ENCODE results near the gene ETV6.

Gene ETV6

GRCh38 chr12:11688831-11689230 is 39.4 kb downstream of the ETV6 start:
- TF ChIP-seq TAF1 (IDR thresholded peaks at IDR 0.05; ENCODE audit: borderline replicate concordance, insufficient read depth, low read length) (no peak), FOXP2 (optimal IDR thresholded peaks at IDR 0.05; ENCODE audit: borderline replicate concordance, extremely low read depth, extremely low read length, insufficient read depth) (no peak), SIN3A (IDR thresholded peaks at IDR 0.05; ENCODE audit: borderline replicate concordance, insufficient read depth, low read length) (no peak), POLR2AphosphoS5 (IDR thresholded peaks at IDR 0.05; ENCODE audit: low read depth, low read length) (no peak)
- TF ChIP-seq, protein P1, sequence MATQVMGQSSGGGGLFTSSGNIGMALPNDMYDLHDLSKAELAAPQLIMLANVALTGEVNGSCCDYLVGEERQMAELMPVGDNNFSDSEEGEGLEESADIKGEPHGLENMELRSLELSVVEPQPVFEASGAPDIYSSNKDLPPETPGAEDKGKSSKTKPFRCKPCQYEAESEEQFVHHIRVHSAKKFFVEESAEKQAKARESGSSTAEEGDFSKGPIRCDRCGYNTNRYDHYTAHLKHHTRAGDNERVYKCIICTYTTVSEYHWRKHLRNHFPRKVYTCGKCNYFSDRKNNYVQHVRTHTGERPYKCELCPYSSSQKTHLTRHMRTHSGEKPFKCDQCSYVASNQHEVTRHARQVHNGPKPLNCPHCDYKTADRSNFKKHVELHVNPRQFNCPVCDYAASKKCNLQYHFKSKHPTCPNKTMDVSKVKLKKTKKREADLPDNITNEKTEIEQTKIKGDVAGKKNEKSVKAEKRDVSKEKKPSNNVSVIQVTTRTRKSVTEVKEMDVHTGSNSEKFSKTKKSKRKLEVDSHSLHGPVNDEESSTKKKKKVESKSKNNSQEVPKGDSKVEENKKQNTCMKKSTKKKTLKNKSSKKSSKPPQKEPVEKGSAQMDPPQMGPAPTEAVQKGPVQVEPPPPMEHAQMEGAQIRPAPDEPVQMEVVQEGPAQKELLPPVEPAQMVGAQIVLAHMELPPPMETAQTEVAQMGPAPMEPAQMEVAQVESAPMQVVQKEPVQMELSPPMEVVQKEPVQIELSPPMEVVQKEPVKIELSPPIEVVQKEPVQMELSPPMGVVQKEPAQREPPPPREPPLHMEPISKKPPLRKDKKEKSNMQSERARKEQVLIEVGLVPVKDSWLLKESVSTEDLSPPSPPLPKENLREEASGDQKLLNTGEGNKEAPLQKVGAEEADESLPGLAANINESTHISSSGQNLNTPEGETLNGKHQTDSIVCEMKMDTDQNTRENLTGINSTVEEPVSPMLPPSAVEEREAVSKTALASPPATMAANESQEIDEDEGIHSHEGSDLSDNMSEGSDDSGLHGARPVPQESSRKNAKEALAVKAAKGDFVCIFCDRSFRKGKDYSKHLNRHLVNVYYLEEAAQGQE (IDR thresholded peaks at IDR 0.05; ENCODE audit: insufficient read depth in 1 of 2, low read depth in 2 of 2, low read length in 2 of 2), result no peak

DNA sequence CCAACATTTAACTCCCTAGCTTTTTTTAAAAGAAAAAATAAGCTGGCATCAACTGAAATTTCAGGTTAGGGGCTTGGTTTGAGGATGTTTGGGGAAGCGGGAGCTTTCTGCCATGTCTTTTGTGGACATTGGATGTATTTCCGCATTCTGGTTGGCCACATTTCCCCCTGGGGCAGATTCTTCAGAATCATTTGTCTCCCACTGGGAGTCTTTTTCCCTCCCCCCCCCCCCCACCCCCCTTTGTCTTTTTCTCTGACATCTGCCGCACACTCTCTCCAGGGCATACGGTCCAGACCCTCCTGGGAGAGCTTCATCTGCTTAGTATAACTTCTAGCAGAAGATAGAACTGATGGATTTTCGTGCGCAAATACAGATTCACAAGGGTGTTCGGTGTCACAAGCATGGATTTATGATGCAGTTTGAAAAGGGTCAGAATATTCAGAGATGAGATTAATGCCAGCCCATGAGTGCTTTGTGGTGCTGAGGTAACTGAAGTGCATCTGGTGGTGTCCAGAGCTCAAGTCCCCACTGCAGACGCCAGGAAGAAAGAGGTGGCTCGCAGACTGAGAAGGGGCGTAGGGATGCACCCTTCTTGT is 40.2 kb downstream of the ETV6 start:
- TF ChIP-seq POLR2AphosphoS5 (IDR thresholded peaks at IDR 0.05; ENCODE audit: low read depth, low read length) (no peak), FOXP2 (optimal IDR thresholded peaks at IDR 0.05; ENCODE audit: borderline replicate concordance, extremely low read depth, extremely low read length, insufficient read depth) (no peak), SIN3A (IDR thresholded peaks at IDR 0.05; ENCODE audit: borderline replicate concordance, insufficient read depth, low read length) (no peak), TAF1 (IDR thresholded peaks at IDR 0.05; ENCODE audit: borderline replicate concordance, insufficient read depth, low read length) (no peak)
- TF ChIP-seq, protein P1 (IDR thresholded peaks at IDR 0.05; ENCODE audit: insufficient read depth in 1 of 2, low read depth in 2 of 2, low read length in 2 of 2), result no peak

DNA sequence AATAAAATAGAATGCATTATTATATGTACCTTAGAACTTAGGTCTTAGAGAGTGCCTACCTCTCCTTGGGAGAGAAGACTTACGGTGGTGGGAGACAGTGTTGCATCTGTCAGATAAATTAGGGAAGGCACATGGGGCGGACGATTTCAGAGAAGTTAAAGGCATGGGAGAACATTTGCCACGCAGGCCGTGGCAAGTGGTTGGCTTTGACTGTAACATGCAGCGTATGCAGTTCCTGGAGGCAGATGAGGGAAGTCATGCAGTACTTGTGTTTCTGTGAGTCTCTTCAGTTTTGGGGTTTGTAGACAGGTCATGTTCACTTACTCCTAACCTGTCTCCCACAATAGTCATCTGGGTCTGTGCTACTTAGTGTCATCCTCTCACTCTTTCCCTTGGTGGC is 43.6 kb downstream of the ETV6 start:
- no peak for TF ChIP-seq SIN3A (IDR thresholded peaks at IDR 0.05; ENCODE audit: borderline replicate concordance, insufficient read depth, low read length)
- TF ChIP-seq, protein P1 (IDR thresholded peaks at IDR 0.05; ENCODE audit: insufficient read depth in 1 of 2, low read depth in 2 of 2, low read length in 2 of 2), result no peak
- TF ChIP-seq POLR2AphosphoS5 (IDR thresholded peaks at IDR 0.05; ENCODE audit: low read depth, low read length), result no peak
- TF ChIP-seq FOXP2 (optimal IDR thresholded peaks at IDR 0.05; ENCODE audit: borderline replicate concordance, extremely low read depth, extremely low read length, insufficient read depth), result no peak
- no peak for TF ChIP-seq TAF1 (IDR thresholded peaks at IDR 0.05; ENCODE audit: borderline replicate concordance, insufficient read depth, low read length)

- TF ChIP-seq, protein P1 (IDR thresholded peaks at IDR 0.05; ENCODE audit: insufficient read depth in 1 of 2, low read depth in 2 of 2, low read length in 2 of 2), result no peak
- TF ChIP-seq TAF1 (IDR thresholded peaks at IDR 0.05; ENCODE audit: borderline replicate concordance, insufficient read depth, low read length), result no peak
- no peak for TF ChIP-seq FOXP2 (optimal IDR thresholded peaks at IDR 0.05; ENCODE audit: borderline replicate concordance, extremely low read depth, extremely low read length, insufficient read depth)
- TF ChIP-seq POLR2AphosphoS5 (IDR thresholded peaks at IDR 0.05; ENCODE audit: low read depth, low read length), result no peak
- TF ChIP-seq SIN3A (IDR thresholded peaks at IDR 0.05; ENCODE audit: borderline replicate concordance, insufficient read depth, low read length), result no peak
Observed at GRCh38 chr12:11693601-11694000, 44.1 kb downstream of the ETV6 start.
